Karpas-422 (cell line): Measurements from ENCODE around the gene ZBTB9. TPM values are rescaled to one million over a fixed set of nuclear protein-coding genes. Genes with fewer than 3 reads are reported as not detected.

Source experiments
- DNase-seq: peaks from one replicate; pipeline ENCODE4 v3.0.0-alpha.2; 2015
- H2AFZ ChIP-seq: fragments of 200-600 bp; sonication (generic); 2 replicates; pipeline ENCODE4 v1.6.1; 2014; ENCODE audit warnings: antibody characterized with exemption, low read length, mixed read lengths
- H3K27ac ChIP-seq: fragments of 200-600 bp; sonication (generic); 2 replicates; pipeline ENCODE4 v1.5.1; 2014; ENCODE audit warnings: mild to moderate bottlenecking, low read length, moderate library complexity
- H3K27me3 ChIP-seq: fragments of 200-600 bp; sonication (generic); 2 replicates; pipeline ENCODE4 v1.6.1; 2014; ENCODE audit warnings: low read length, mixed read lengths
- H3K36me3 ChIP-seq: fragments of 200-600 bp; sonication (generic); 2 replicates; pipeline ENCODE4 v1.6.1; 2014; ENCODE audit warnings: low read length, mixed read lengths; ENCODE audit not compliant: insufficient read depth
- H3K4me1 ChIP-seq: fragments of 200-600 bp; sonication (generic); 2 replicates; pipeline ENCODE4 v1.6.1; 2014; ENCODE audit warnings: mild to moderate bottlenecking, low read length, mixed read lengths
- H3K4me2 ChIP-seq: fragments of 200-600 bp; sonication (generic); 2 replicates; pipeline ENCODE4 v1.6.1; 2014; ENCODE audit warnings: low read length, low read depth, mild to moderate bottlenecking; ENCODE audit not compliant: poor library complexity, severe bottlenecking
- H3K4me3 ChIP-seq: fragments of 200-600 bp; sonication (generic); 2 replicates; pipeline ENCODE4 v1.5.1; 2014; ENCODE audit warnings: mild to moderate bottlenecking, antibody characterized with exemption, low read length, mixed read lengths
- H3K79me2 ChIP-seq: fragments of 200-600 bp; sonication (generic); 2 replicates; pipeline ENCODE4 v1.6.1; 2014; ENCODE audit warnings: mild to moderate bottlenecking, low read length, mixed read lengths
- H3K9ac ChIP-seq: fragments of 200-600 bp; sonication (generic); 2 replicates; pipeline ENCODE4 v1.6.0; 2014; ENCODE audit warnings: low read length
- H3K9me2 ChIP-seq: fragments of 200-600 bp; sonication (generic), shearing (Covaris generic); replicated peaks from 2 replicates; pipeline ENCODE4 v1.6.0; 2014; ENCODE audit warnings: mild to moderate bottlenecking, low read length, moderate library complexity; ENCODE audit not compliant: insufficient read depth
- H3K9me3 ChIP-seq: fragments of 300-700, 200-600 bp; sonication (generic); 2 replicates; pipeline ENCODE4 v1.6.1; 2014; ENCODE audit warnings: low read length, mixed read lengths
- H4K20me1 ChIP-seq: fragments of 200-600 bp; sonication (generic); 2 replicates; pipeline ENCODE4 v1.6.1; 2014; ENCODE audit warnings: mild to moderate bottlenecking, antibody characterized with exemption, low read length, low read depth; ENCODE audit not compliant: insufficient read depth
- total RNA-seq: library from RNA; depleted of rRNA; stranded (reverse); fragments of >200 nt; shearing (Covaris generic); gene quantifications from 2 replicates; pipeline ENCODE4 v1.2.3, GENCODE V29; 2014; ENCODE audit warnings: low replicate concordance

Gene ZBTB9
- total RNA-seq, 1 experiment from 2014 or later = 5.1 TPM

GRCh38 chr6:33428966-33429749 lies 25.2 kb upstream of the ZBTB9 start:
- Histone ChIP-seq H3K4me2 (peak overlapping the region; percentile 96), H3K27ac (peak overlapping the region; percentile 56), H3K9me3 (no peaks in the 10 kb centered on the region), H2AFZ (no peak overlapping the region), H3K9me2 (no peaks in the 10 kb centered on the region), H4K20me1 (no peaks in the 10 kb centered on the region), H3K79me2 (peaks cover 56% of the 10 kb centered on the region), H3K4me1 (peaks cover 78% of the 10 kb centered on the region), H3K27me3 (no peaks in the 10 kb centered on the region), H3K9ac (peak overlapping the region; percentile 81), H3K4me3 (peak overlapping the region; percentile 64), H3K36me3 (no peaks in the 10 kb centered on the region)
- peak; percentile 57 for DNase-seq

- Histone ChIP-seq H3K4me2 (peak overlapping the region; percentile 96), H3K9ac (peak overlapping the region; percentile 81), H3K4me1 (peaks cover 73% of the 10 kb centered on the region), H2AFZ (no peak overlapping the region), H4K20me1 (no peaks in the 10 kb centered on the region), H3K9me3 (no peaks in the 10 kb centered on the region), H3K79me2 (peaks cover 56% of the 10 kb centered on the region), H3K27ac (peak overlapping the region; percentile 56), H3K27me3 (no peaks in the 10 kb centered on the region), H3K9me2 (no peaks in the 10 kb centered on the region), H3K4me3 (peak overlapping the region; percentile 64; the same call in 1 of the 2 replicates), H3K36me3 (no peaks in the 10 kb centered on the region)
- DNase-seq = no peak
Measured at GRCh38 chr6:33429750-33430052, 24.7 kb upstream of the ZBTB9 start.

- DNase-seq = no peak
- H3K4me1 ChIP-seq = peaks cover 66% of the 10 kb centered on the region
- H3K27me3 ChIP-seq = no peaks in the 10 kb centered on the region
- peak overlapping the region; percentile 96 for H3K4me2 ChIP-seq
- no peaks in the 10 kb centered on the region for H3K9me2 ChIP-seq
- peak overlapping the region; percentile 56 for H3K27ac ChIP-seq
- no peaks in the 10 kb centered on the region for H3K9me3 ChIP-seq
- H3K36me3 ChIP-seq = peaks cover 3% of the 10 kb centered on the region; the same call in 1 of the 2 replicates
- no peaks in the 10 kb centered on the region for H4K20me1 ChIP-seq
- no peak overlapping the region for H2AFZ ChIP-seq
- peaks cover 56% of the 10 kb centered on the region for H3K79me2 ChIP-seq
- H3K4me3 ChIP-seq = peak overlapping the region; percentile 79; the same call in 1 of the 2 replicates
- peak overlapping the region; percentile 81; the same call in 1 of the 2 replicates for H3K9ac ChIP-seq
Measured at GRCh38 chr6:33430334-33430733, 24.0 kb upstream of the ZBTB9 start.

- Histone ChIP-seq H3K27me3 (no peaks in the 10 kb centered on the region), H3K27ac (peak overlapping the region; percentile 70), H3K9ac (peak overlapping the region; percentile 84), H3K4me3 (peak overlapping the region; percentile 79), H3K9me2 (no peaks in the 10 kb centered on the region), H3K79me2 (peaks cover 56% of the 10 kb centered on the region), H4K20me1 (no peaks in the 10 kb centered on the region), H2AFZ (no peak overlapping the region), H3K4me1 (peaks cover 62% of the 10 kb centered on the region), H3K4me2 (peak overlapping the region; percentile 96), H3K36me3 (peaks cover 11% of the 10 kb centered on the region; the same call in 1 of the 2 replicates), H3K9me3 (no peaks in the 10 kb centered on the region)
- DNase-seq = peak; percentile 95
Measured at GRCh38 chr6:33430991-33431879, 23.1 kb upstream of the ZBTB9 start.

GRCh38 chr6:33431880-33432541 lies 22.4 kb upstream of the ZBTB9 start:
- H3K4me1 ChIP-seq = peaks cover 56% of the 10 kb centered on the region
- DNase-seq = peak; percentile 70
- peak overlapping the region; percentile 96 for H3K4me2 ChIP-seq
- H3K79me2 ChIP-seq = peaks cover 55% of the 10 kb centered on the region
- no peaks in the 10 kb centered on the region for H4K20me1 ChIP-seq
- peak overlapping the region; percentile 84 for H3K9ac ChIP-seq
- H2AFZ ChIP-seq = no peak overlapping the region
- peak overlapping the region; percentile 79 for H3K4me3 ChIP-seq
- H3K9me3 ChIP-seq = no peaks in the 10 kb centered on the region
- peak overlapping the region; percentile 70 for H3K27ac ChIP-seq
- H3K9me2 ChIP-seq = no peaks in the 10 kb centered on the region
- H3K27me3 ChIP-seq = no peaks in the 10 kb centered on the region
- H3K36me3 ChIP-seq = peaks cover 17% of the 10 kb centered on the region

- peak overlapping the region; percentile 70 for H3K27ac ChIP-seq
- DNase-seq = no peak
- no peak overlapping the region for H2AFZ ChIP-seq
- H3K4me3 ChIP-seq = peak overlapping the region; percentile 79; the same call in 1 of the 2 replicates
- no peaks in the 10 kb centered on the region for H4K20me1 ChIP-seq
- H3K4me1 ChIP-seq = peaks cover 51% of the 10 kb centered on the region
- no peaks in the 10 kb centered on the region for H3K27me3 ChIP-seq
- no peaks in the 10 kb centered on the region for H3K9me2 ChIP-seq
- H3K79me2 ChIP-seq = peaks cover 51% of the 10 kb centered on the region
- peak overlapping the region; percentile 96 for H3K4me2 ChIP-seq
- H3K9me3 ChIP-seq = no peaks in the 10 kb centered on the region
- peak overlapping the region; percentile 84 for H3K9ac ChIP-seq
- peaks cover 17% of the 10 kb centered on the region for H3K36me3 ChIP-seq
Measured at GRCh38 chr6:33432546-33432945, 21.8 kb upstream of the ZBTB9 start.

GRCh38 chr6:33433001-33433543 lies 21.3 kb upstream of the ZBTB9 start:
- Histone ChIP-seq H3K4me3 (peak overlapping the region; percentile 28; the same call in 1 of the 2 replicates), H3K9me2 (no peaks in the 10 kb centered on the region), H4K20me1 (no peaks in the 10 kb centered on the region), H3K79me2 (peaks cover 51% of the 10 kb centered on the region), H3K9me3 (no peaks in the 10 kb centered on the region), H3K27me3 (no peaks in the 10 kb centered on the region), H3K9ac (peak overlapping the region; percentile 84), H3K4me1 (peaks cover 51% of the 10 kb centered on the region), H2AFZ (no peak overlapping the region), H3K36me3 (peaks cover 18% of the 10 kb centered on the region), H3K27ac (peak overlapping the region; percentile 70), H3K4me2 (peak overlapping the region; percentile 96)
- no peak for DNase-seq
